GM19467 (cell line): Measurements from ENCODE around the gene RSL24D1.
A peak's percentile ranks its signal among the peaks of the same experiment; 100 is the strongest.

ENCODE experiments used
- ATAC-seq: cut with Tn5 transposase; IDR thresholded peaks from one replicate; pipeline ENCODE4 v1.9.1; 2021; ENCODE audit warnings: mild to moderate bottlenecking, moderate library complexity; ENCODE audit not compliant: unreplicated experiment

The RSL24D1 gene

DNA sequence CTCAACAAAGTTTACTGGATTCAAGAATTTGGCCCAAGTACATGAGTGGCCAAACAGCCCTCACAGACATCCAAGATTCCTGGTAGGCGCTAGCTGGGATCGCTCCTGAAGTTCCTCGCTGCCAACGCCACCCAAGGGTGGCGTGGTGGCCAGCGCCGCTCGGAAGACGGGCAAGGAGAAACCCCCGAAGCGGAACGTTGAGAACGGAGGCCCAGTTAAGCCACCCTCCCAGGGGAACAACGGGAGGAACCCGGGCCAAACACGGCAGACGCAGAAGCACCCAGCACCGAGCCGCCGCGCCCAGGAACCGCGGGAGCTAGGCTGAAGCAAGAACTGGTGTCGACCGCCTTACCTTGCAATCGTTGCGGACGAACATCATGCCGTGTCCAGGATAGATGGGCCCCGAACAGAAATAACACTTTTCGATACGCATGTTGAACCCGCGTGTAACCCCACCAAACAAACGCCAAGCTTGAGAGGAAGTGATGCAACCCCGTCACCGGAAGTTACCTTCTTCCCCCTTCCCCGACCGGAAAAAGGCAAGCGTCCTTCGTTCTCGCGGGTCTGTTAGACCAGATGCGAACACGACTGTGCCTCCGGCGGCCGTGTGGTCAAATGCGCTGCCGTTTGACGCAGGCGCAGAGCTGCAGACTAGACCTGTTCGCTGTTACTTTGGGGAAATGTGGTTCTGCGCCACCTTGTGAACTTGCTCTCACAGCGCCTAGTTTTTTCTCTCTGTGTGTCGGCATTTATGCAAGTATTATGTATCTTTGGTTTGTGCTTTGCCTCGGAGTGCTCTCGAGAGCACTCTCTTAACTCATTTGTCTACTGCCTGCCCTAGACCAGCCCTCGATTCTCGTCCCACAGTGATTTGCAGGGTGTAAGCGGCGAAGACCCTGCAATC lies at the start of gene RSL24D1:
TSS of gene RSL24D1 (minus strand) at position 484 of the 904 bp plus-strand sequence. CDS start at position 433, 51 bp downstream.
- peak; percentile 97 for ATAC-seq

DNA sequence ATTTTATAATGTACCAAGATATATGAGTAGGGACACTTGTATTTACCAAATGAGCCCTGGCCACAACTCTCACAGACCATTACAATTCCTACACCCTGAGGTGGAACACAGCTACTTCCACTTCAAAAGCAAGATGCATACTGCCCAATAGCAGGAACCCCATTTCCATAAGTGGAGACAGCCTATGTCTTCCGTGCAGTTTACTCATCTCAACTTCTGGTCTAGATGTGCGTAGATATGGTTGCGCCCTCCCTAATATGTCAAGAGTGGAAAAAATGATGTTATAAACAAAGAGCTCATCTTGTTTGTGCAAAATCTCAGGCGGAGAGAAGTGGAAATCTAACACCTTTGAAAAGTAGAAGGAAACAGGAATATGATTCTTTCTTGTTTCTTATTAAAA lies 48.3 kb upstream of the RSL24D1 start:
- no peak for ATAC-seq

DNA sequence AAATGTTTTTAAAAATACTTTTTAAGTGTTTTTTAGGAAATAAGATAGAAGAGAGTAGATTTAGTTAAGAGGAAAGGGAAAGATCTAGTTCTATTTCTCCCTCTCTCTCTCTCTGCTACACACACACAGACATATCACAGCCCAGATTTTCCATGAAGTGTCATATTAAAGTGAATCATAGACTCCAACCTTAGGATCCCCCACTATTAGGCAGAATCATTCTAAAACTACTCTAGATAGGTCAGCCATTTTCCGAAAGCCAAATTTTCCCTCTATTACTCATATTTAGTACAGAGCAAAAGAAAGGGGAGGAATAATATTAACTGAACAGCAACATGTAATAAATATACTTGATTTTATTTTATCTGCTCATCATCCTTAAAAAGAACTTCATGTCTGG lies 45.1 kb upstream of the RSL24D1 start:
- ATAC-seq = no peak

DNA sequence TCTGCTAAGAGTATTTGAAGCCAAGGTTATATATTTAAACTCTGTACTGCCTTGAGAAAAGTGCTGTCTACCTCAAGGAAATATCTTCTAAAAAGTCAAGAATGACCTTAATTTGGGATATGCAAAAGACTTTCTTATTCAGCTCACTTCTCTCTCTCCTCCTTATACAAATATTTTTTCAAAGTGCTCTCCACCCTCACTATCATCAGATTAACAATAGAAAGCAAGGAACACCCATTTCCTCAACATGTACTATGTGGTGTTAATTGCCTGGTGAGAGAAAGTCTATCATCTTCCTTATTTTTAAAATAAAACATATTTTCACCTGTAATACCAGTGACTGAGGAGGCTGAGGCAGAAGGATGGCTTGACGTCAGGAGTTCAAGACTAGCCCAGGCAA lies 44.4 kb upstream of the RSL24D1 start:
- ATAC-seq = no peak

DNA sequence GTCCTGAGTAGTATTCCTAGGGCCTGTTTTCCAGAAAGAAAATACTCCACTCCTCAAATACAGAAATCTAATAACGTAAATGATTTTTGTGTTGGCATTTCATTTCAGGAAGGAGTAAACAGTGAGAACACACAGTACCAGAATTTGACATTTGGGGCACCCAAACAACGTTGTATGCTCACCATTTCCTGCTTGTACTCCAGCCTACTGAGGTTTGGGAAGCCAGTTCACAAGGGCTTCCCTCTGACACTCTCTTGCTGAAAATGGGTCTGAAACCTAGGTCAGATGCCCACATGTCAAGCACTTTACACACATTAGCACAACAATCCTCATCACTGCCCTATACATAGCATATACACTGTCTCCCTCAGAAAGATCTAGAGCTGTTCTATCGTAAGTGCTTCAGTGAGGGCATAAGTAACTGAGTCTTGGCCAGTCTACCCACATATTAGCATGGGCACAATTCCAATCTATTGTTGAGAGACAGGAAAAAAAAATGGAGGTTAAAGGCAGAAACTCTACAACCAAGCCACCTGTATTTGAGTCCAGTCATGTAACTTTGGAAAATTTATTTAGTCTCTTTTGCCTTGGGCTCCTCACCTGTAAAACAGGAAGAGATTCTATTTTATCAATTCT lies 43.5 kb upstream of the RSL24D1 start:
- no peak for ATAC-seq

DNA sequence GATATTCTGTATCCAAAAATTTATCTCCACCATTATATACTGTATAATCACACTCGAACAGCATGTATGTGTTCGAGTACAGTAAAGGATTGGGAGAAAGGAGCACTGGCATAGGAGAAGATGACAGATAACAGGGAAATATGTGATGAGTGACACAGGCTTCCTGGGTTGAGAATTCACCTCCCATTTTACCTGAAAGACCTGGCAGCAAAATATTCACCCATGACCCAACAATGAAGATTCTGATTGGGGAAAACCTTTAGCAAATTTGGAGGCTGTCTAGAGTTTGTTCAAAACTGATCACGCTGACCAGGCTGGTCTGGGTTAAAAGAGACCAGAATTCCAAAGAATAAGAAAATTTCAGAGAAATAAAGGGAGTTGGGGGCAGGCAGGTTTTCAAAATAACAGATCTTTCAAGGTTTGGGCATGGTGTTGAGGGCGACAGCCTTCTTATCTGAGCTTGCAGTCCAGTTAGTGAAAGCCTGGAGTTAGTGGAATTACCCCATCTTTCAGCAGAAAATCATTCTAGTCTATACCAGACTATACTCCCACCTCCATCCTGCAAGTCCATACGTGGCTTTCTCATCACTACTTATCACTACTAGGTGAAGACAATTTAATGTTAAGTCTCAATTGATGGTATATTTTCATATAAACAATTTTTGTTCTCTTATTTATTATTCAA lies 42.8 kb upstream of the RSL24D1 start:
- no peak for ATAC-seq

DNA sequence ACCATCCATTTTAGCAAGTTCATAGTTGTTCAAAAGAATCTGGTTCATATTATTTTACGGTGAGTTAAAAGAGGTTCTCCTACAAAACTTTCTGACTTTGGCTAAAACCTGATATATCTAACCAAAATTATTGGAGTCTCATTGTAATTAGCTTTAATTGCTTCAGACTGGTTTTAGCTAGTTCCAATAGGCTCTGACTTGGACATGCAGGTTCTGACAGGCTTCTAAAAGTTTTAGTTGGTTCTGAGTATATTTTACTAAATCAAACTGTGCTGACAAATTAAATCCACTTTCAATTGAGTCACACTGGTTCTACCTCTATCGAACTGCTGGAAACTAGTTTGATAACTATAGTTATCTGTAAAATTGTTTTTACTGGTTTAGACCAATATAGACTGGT lies 42.1 kb upstream of the RSL24D1 start:
- ATAC-seq = no peak

DNA sequence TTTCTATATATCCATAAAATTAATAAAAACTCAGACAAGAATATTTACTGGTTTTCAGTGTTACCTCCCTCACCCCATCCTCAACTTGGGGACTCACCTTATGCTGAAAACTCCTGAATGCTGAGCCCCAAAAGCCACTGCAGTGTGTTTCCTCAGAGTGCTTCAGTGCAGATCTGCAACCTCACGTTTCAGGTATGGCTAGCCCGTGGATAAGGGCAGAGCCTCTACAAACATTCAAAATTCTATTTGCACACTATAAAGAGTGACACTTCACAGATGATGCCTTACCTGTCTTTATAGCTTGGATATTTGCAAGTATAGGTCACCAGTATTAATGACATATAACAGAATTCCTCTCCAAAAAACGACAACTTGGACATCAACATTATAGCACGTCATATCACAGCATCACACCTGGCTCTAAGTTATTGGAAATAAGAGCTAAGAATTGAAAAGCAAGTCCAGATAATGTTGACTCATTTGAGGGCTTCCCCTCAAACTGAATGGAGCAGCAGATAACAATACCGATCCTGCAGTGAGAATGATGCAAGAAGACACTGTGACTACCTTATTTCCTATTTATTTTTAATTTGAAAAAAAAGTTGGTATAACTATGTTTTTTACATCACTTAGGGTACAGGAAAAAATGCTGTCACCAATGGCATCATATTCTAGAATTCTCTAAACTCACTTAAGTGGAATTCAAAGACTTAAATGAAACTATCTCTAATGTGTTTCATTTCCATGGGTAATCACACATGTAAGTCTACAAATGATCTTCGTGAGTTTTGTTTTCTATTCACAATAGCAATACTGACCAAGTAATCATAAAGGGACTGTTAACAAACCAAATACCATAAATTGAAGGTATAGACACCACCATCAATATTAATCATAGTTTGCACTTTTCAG lies 40.7 kb upstream of the RSL24D1 start:
- ATAC-seq = no peak

DNA sequence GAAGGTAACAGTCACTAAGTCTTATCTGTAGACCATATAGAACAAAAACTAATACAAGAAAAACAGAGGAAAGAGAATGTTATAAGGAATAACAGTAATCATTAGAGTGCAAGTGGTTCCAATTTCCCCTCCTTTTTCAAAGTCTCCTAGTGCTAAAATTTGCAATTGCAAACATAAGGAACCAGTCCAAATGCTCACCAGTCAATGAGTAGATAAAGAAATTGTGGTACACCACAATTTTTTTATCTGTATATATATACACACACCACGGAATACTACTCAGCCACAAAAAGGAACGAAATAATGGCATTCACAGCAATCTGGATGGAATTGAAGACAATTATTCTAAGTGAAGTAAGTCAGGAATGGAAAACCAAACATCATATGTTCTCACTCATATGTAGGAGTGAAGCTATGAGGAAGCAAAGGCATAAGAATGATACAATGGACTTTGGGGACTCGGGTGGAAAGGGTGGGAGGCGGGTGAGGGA lies 38.9 kb upstream of the RSL24D1 start:
- ATAC-seq = no peak

DNA sequence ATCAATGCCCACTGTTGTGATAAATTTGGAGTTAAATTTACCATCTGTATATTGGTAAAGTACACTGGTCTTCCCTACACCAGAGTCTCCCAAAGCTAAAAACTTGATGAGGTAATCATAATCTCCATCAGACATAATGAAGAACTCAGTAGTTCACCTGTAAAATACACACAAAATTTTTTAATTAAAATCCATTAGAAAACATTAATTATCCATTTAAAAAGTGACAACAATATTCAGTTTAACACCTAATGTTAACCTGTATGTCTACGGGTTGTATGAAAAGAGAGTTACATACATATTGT lies 38.0 kb upstream of the RSL24D1 start:
- ATAC-seq = no peak

DNA sequence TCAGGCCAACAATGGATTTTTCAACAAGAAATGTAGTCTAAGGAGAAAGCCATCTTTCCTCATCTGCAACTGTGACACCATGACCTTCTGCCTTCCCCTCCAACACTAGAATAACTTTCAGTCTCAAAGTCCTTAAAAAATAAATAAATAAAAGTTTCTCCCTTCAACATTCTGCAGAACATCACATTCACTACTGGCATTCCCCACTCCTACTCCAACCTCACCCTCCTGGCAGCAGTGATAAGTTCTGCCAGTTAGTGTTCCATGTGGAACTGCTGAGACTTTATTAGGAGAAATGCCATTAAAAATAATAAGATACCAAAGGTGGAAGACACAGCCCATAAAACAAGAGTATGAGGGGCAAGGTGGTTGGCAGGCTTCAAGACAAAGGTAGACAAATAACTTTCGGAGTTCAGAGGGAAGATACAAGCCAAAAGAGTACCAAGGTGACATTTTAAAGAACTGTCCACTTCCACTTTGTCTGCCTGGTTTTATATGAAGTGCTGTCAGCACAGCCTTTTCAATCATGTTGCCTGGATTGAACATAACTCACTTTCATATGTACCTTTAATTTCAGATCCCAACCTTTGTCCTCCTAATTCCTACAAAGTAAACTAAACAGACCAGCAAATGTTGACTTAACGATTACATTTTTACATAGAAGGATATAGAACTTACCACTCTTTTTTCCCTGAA lies 37.5 kb upstream of the RSL24D1 start:
- no peak for ATAC-seq

DNA sequence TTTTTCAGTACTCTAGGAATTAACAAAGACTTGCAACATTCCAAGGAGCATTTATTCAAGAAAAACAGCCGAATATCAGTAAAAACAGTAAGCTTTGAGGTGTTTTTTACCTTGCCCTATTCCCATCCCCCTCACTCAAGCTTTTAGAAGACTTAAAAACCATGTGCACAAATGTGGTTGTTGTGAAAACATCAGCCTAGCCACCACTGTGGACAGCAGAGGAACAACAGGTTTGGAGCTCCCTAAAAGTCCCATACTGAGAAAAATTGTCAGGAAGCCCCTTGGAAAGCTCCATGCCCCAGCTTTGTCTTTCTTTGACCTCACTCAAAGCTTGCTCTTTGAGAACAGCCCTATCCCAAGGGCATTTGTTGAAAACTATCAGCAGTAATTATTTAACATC lies 34.7 kb upstream of the RSL24D1 start:
- ATAC-seq = no peak

DNA sequence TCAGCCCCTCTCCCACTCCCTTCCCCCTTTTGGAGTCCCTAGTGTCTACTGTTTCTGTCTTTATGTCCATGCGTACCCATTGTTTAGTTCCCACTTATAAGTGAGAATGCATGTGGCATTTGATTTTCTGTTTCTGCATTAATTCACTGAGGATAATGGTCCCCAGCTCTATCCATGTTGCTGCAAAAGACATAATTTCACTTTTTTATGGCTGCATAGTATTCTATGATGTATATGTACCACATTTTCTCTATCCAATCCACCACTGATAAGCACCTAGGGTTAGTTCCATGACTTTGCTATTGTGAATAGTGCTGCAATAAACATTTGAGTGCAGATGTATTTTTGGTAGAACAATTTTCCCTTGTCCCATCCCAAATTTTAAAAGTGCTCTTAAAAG lies 34.2 kb upstream of the RSL24D1 start:
- ATAC-seq = no peak

DNA sequence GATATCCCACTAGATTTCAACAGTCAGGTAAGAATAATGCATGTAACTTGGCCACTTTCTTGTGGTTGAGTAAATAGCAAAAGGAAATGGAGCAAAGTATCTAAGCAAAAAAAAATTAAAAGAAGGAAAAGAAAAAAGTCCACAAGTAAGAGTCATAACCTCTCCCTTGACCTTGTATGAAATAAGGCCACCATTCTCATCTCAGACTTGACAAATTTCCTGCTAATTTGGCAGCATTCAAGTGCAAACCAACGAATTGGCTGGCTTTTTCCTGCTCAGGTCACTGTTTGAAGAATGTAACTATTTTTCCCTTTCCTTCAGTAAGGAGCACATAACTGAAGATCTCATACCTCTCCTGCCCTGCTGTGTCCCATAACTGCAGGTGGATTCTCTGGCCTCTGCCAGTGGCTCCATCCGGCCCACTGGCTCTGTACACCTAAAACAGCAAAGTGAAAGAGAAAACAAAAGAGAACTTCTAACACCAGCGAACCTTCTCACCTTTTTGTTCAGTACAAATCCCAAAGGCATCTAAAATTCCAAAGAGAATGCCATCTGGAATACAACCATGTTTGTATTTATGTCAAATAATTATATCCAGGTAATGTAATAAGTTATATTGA lies 33.4 kb upstream of the RSL24D1 start:
- no peak for ATAC-seq

DNA sequence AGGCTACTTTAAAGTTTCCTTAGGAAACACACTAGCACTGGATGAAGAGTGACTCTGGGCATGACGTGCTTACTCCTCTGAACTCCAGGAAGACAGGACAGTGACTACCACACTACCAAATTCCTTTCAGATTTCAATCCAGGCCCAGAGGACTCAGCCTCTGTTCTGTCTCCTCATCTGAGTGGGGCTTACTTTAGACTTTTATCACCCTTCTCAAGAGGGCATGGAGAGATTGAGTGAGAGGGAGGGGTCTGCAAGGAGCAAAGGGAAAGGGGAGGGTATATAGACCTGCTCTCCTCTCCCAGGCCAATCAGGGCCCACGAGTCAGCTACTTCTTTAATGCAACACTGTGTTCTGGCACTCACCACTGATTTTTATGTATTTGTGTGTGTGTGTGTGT lies 29.4 kb upstream of the RSL24D1 start:
- ATAC-seq = no peak

DNA sequence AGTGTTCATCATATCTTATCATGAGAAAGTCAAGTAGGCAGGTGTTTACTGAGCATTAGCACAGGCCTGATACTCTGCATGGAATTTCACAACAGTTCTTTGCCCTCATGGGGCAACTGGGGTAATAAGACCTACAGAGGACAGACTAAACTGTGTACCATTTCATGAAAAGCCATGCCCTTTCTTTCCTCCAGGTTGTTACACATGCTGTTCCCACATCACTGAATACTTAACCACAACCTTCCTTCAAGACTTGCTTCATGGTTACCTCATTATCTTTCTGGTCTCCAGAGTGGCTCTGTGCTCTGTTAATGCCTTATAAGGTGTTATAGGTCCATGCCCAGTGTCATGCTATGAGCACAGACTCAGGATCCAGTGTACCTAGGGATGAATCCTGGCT lies 28.2 kb upstream of the RSL24D1 start:
- ATAC-seq = no peak

DNA sequence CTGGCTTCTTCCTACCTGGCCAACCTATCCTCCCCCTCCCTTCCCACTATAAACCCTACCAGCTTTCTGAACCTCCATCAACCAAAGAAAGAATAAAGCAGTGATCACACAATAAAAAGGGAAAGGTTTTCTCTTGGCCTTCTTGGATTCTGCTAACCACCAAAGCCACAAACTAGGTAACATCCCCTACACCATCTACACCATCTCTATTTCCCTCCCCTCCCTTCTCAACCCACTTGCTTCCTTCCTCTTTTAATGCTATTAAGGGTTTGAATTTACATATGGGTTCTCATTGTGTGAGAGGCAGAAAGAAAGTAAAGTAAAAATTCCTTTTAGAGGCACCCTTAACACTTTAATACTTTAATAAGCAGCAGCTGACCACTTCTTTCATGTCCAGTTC lies 25.8 kb upstream of the RSL24D1 start:
- peak; percentile 55 for ATAC-seq

DNA sequence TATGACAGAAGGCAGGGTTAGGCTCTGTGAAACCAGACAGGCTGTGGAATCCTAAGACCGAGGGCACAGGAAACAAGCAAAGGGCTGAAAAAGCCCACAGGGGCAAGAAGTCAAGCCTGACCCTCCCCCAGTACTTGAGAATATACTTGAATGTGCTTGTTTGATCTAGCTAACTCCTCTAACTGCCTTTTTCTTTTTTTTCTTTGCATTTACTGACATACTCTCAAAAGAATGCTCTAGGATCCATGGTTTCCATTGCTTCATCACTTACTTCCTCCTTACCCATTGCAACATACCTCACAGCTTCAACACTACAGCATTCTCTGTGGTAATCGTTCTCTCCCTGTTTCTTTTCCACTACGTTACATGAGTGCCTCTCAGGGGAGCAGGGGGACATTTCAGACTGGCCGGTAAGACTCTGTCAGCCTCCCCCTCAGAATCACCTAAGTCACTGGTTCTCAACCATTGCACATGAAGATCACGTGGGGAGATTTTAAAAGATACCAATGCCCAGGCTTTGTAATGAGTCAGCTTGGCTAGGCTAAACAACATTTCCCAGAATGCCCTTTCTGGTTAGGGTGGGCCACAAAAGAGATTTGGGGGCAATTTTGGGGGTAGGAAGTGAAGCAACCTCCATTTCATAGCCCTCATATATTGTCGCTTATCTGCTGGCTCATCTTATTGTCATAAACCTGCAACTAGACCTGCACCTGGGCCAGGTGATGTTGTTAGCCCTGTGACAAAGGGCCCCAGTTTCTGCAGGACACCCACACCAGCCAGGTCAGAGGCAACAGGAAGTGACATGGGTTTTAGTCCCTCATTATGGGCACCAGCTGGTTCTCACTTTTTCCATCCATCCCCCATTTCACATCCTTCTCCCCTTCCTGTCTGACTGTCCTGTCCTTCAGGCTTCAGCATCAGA lies 24.6 kb upstream of the RSL24D1 start:
- ATAC-seq = no peak

DNA sequence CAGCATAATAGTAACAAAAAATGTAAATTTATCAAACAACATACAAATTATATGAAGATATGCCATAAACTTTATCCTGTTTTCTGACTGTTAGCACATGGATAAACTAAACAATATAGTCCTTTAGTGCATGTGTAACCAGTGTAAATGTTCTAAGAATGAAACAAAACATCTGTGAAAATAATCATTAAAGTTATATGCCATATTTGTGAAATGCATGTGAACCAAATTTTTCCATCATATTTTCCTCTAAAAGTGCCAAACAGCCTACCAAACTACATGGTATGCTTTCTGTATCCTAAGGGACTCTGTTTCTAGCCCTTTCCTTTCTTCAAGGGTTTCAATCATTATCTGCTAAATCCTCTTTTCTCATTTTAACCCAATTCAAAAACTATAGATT lies 23.9 kb upstream of the RSL24D1 start:
- no peak for ATAC-seq
